Hematopoietic multipotent progenitor cell treated with erythropoietin and hydrocortisone succinate and interleukin-3 and kit ligand, for 17 days (in vitro differentiated cells): ENCODE measurements around the gene CCDC201.
"Not testable (repeated sequence)": the region's sequence is repeated elsewhere in the genome, so short reads cannot be mapped to it uniquely, and the experiment has no call there.

ENCODE experiments used
- DNase-seq: peaks from one replicate; pipeline ENCODE4 v3.0.0-alpha.2; 2015; ENCODE audit warnings: low spot score

The CCDC201 gene

GRCh38 chr7:45817913-45818312 lies 55.0 kb downstream of the CCDC201 start:
- not testable (repeated sequence) for DNase-seq

- not testable (repeated sequence) for DNase-seq
Observed at GRCh38 chr7:45817016-45817415, 55.9 kb downstream of the CCDC201 start.

DNA sequence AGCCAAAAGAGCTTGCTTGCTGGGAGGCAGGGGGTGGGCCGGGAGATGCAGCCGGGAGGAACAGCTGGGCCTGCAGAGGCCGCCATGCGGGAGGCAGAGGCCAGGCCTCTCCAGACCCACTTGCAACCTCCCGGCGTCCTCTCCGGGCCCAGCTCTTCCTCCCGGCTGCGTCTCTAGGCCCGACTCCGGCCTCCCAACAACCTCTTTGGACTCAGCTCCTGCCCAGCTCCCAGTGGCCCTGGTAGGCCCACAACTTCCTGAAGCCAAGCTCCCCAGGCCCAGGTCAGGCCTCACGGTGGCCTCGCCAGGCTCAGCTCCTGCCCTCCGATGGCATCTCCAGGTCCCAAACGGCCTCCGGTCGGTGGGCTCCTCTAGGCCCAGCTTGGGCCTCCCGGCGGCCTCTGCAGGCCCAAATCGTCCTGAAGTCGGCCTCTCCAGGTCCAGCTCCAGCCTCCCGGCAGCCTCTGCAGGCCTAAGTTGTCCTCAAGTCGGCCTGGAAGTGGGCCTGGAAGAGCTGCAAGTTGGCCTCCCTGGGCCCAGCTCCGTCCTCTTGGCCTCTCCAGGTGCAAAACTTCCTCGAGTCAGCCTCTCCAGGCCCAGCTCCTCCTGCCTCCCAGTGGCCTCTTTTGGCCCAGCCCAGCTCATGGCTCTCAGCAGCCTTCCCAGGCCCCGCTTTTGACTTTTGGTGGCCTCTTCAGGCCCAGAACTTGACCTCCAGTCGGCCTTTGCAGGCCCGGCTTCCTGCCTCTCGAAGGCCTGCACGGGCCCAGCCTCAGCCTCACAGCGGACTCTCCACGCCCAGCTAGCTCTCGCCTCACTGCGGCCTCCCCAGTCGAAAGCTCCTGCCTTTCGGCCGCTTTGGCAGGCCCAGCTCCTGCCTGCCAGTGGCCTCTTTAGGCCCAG lies 58.4 kb downstream of the CCDC201 start:
- DNase-seq = not testable (repeated sequence)

- not testable (repeated sequence) for DNase-seq
Observed at GRCh38 chr7:45813771-45814170, 59.1 kb downstream of the CCDC201 start.

- no peak for DNase-seq
Observed at GRCh38 chr7:45812946-45813345, 59.9 kb downstream of the CCDC201 start.

DNA sequence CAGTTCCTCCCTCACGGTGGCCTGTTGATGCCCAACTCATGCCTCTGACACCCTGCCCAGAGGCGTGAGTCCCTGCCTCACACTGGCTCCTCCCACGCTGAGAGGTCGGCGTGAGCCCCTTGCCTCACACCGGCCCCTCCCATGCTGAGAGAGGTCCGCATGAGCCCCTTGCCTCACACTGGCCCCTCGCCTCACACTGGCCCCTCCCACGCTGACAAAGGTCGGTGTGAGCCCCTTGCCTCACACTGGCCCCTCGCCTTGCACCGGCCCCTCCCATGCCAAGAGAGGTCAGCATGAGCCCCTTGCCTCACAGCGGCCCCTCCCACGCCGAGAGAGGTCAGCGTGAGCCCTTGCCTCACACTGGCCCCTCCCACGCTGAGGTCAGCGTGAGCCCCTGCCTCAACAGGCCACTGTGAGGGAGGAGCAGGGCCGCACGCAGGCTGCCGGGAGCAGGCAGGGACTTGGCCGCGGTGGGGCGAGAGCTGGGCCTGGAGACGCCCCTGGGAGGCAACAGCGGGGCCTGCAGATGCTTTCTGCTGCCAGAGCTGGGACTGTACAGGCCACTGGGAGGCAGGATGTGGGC lies 61.1 kb downstream of the CCDC201 start:
- not testable (repeated sequence) for DNase-seq

DNA sequence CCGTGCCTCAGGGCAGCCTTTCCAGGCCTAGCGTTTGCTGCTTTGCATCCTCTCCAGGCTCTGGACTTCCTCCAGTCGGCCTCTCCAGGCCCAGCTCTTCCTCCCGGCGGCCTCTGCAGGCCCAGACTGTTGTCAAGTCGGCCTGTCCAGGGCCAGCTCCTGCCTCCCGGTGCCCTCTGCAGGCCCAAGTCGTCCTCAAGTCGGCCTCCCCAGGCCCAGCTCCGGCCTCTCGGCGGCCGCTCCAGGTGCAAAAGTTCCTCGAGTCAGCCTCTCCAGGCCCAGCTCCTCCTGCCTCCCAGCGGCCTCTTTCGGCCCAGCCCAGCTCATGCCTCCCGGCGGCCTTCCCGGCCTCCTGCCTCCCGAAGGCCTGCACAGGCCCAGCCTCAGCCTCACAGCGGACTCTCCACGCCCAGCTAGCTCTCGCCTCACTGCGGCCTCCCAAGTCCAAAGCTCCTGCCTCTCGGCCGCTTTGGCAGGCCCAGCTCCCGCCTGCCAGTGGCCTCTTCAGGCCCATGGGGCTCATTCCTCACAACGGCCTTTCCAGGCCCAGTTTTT lies 62.4 kb downstream of the CCDC201 start:
- not testable (repeated sequence) for DNase-seq
